ENCODE results near the gene RHOBTB1.
"Not testable (repeated sequence)": the region's sequence is repeated elsewhere in the genome, so short reads cannot be mapped to it uniquely, and the experiment has no call there.

RHOBTB1 gene

DNA sequence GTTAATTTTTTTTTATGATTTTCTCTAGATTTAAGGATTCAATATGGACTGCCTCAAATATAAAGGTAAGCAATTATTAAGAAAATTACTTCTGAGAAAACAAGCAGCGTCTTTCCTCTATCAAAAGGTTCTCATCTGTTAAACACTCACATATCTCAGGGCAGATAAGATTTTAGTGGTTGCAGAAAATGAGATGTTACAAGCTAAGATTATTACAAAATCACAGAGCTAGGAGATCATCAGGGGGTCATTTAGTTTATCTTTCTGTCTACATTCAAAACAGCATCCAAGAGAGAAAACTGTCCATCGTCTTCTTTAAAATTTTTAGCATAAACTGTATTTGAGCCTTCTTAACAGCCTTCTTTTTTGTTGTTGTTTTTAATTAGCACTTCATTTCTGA, 29.1 kb upstream of the RHOBTB1 start:
- TF ChIP-seq, protein P1, sequence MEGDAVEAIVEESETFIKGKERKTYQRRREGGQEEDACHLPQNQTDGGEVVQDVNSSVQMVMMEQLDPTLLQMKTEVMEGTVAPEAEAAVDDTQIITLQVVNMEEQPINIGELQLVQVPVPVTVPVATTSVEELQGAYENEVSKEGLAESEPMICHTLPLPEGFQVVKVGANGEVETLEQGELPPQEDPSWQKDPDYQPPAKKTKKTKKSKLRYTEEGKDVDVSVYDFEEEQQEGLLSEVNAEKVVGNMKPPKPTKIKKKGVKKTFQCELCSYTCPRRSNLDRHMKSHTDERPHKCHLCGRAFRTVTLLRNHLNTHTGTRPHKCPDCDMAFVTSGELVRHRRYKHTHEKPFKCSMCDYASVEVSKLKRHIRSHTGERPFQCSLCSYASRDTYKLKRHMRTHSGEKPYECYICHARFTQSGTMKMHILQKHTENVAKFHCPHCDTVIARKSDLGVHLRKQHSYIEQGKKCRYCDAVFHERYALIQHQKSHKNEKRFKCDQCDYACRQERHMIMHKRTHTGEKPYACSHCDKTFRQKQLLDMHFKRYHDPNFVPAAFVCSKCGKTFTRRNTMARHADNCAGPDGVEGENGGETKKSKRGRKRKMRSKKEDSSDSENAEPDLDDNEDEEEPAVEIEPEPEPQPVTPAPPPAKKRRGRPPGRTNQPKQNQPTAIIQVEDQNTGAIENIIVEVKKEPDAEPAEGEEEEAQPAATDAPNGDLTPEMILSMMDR (IDR thresholded peaks at IDR 0.05; ENCODE audit: low read depth, low read length): no peak
- no peak overlapping the region for H3K4me3 ChIP-seq (ENCODE audit: low read depth, low read length)

DNA sequence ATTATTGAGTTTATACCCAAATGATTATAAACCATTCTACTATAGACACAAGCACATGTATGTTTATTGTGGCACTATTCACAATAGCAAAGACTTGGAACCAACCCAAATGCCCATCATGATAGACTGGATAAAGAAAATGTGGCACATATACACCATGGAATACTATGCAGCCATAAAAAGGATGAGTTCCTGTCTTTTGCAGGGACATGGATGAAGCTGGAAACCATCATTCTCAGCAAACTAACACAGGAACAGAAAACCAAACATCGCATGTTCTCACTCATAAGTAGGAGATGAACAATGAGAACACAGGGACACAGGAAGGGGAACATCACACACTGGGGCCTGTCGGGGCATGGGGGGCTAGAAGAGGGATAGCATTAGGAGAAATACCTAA, 28.2 kb upstream of the RHOBTB1 start:
- H3K4me3 ChIP-seq (ENCODE audit: low read depth, low read length): not testable (repeated sequence)

- TF ChIP-seq, protein P1 (IDR thresholded peaks at IDR 0.05; ENCODE audit: low read depth, low read length): no peak
- no peak overlapping the region for H3K4me3 ChIP-seq (ENCODE audit: low read depth, low read length)
These were observed 26.5 kb upstream of the RHOBTB1 start for GRCh38 chr10:60970526-60970925.

GRCh38 chr10:60968504-60968903, 24.5 kb upstream of the RHOBTB1 start:
- no peak overlapping the region for H3K4me3 ChIP-seq (ENCODE audit: low read depth, low read length)
- TF ChIP-seq, protein P1 (IDR thresholded peaks at IDR 0.05; ENCODE audit: low read depth, low read length): no peak

DNA sequence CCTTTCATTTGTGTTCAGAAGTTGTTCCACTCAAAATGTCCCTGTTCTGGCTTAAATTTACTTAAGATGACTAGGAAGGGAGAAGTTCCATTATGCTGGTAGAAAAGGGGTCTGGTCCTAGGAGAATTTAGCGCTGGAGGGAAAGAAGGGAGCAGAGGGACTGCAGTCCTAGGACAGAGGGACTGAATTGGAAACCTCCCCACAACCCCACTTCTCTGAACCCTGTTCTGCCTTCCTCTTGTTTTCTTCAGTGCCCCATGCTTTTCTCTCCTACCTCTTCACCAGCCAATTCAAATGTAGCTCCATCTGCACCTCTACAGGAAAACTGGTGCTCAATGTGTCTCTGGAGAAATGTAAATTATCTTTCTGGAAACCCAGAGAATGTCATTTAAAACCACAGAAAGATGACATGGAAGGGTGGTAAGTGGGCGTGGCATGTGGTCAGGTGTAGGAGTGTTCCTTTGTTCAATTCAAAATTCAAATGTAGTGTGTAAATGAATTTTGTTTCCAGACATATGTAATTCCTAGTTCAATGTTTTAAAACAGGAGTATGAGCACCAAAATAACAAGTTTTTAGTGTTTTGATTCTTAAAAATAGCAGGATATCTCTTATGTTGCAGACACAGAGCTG, 24.0 kb upstream of the RHOBTB1 start:
- no peak overlapping the region for H3K4me3 ChIP-seq (ENCODE audit: low read depth, low read length)
- TF ChIP-seq, protein P1 (IDR thresholded peaks at IDR 0.05; ENCODE audit: low read depth, low read length): no peak

DNA sequence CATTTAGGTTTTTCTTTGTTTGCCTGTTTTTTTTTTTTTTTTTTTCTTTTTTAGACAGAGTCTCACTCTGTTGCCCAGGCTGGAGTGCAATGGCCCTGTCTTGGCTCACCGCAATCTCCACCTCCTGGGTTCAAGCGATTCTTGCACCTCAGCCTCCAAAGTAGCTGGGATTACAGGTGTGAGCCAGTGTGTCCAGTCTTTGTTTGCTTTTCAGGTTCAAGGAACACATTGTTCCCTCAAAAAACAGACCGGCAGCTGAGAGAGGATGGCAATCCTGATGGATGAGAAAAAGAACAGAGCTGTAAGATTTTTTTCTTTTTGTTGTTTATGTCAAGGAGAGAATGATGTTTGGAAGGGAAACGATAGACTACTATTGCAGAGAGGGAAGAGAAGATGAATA, 23.3 kb upstream of the RHOBTB1 start:
- H3K4me3 ChIP-seq (ENCODE audit: low read depth, low read length): no peak overlapping the region

DNA sequence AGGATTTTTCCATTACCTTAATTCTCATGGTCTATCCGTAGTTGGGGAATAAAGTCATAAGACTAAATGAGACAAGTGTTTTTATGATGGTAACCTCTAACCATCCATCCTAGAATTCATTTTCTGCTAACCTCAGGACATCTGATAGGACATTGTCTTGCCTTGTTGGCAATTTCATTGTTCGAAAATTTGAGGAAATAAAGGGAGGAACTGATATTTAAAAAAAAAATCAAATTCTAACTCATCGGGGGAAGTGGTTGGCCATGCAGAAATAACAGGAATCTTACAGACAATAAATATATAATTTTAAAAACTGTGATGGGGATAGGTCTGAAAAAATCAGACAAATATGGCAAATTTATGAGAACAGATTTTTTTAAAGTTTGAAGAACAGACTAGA, 21.7 kb upstream of the RHOBTB1 start:
- no peak overlapping the region for H3K4me3 ChIP-seq (ENCODE audit: low read depth, low read length)
- TF ChIP-seq, protein P1 (IDR thresholded peaks at IDR 0.05; ENCODE audit: low read depth, low read length): no peak

More for the DNA sequence above, 23.3 kb upstream of the RHOBTB1 start:
- TF ChIP-seq, protein P1 (IDR thresholded peaks at IDR 0.05; ENCODE audit: low read depth, low read length): no peak
